K562 (cell line): ENCODE data around the gene AKAP14. TPM values are rescaled to one million over a fixed set of nuclear protein-coding genes. Genes with fewer than 3 reads are reported as not detected.
A peak's percentile ranks its signal among the peaks of the same experiment; 100 is the strongest.

ENCODE experiments used
- DPF2 ChIP-seq: fragments of 450-650 bp; IDR thresholded peaks from 2 replicates; pipeline ENCODE4 v1.6.1; 2016
- ESRRB ChIP-seq: fragments of 250-450 bp; sonication (Bioruptor Pico); IDR thresholded peaks from 2 replicates; pipeline ENCODE4 v1.5.0; 2020; ENCODE audit warnings: mild to moderate bottlenecking, moderate library complexity, borderline replicate concordance
- KDM1A ChIP-seq, 2 experiments: fragments of 450-650 bp; IDR thresholded peaks; 2 replicates each; pipeline ENCODE4 v1.6.1; 2016; ENCODE audit warnings: mild to moderate bottlenecking in 2 of 2
- NCOA6 ChIP-seq: fragments of 450-650 bp; IDR thresholded peaks from 2 replicates; pipeline ENCODE4 v1.6.1; 2017; ENCODE audit warnings: mild to moderate bottlenecking
- POLR2A ChIP-seq: fragments of 450-650 bp; conservative IDR thresholded peaks from 2 replicates; pipeline ENCODE4 v1.6.1; 2016
- RBM34 ChIP-seq: fragments of 200-400 bp; formaldehyde crosslinking; IDR thresholded peaks from 2 replicates; pipeline ENCODE4 v1.6.1; 2018; ENCODE audit warnings: low read length, borderline replicate concordance; ENCODE audit not compliant: insufficient read depth
- ZNF197 ChIP-seq: fragments of 200-800 bp; sonication (Bioruptor generic); IDR thresholded peaks from 2 replicates; pipeline ENCODE4 v1.6.1; 2016; ENCODE audit warnings: low read depth, missing genetic modification characterization, missing compliant biosample characterization
- polyA plus RNA-seq, 8 experiments: library from polyadenylated mRNA; depleted of rRNA in 4 of 8; stranded (reverse) in 5 of 8; unstranded in 3 of 8; fragments of >200 nt; fragmentation: Nextera tagmentation in 2 of 8; fragmentation: Illumina TruSeq in 1 of 8; extraction: Ambion mirVana in 2 of 8; extraction: Trizol in 1 of 8; gene quantifications; 2 replicates each; pipeline versions ENCODE4 v1.2.1 to v1.2.3, GENCODE V29; 2011 to 2014; ENCODE audit warnings: inconsistent platforms in 1 of 8, missing spikeins in 1 of 8
- total RNA-seq, 7 experiments: library from RNA; depleted of rRNA in 6 of 7; stranded (reverse); fragments of >200 nt in 6 of 7; fragmentation: Illumina TruSeq in 2 of 7; extraction: Trizol in 2 of 7; gene quantifications; 2 replicates each; pipeline versions ENCODE4 v1.2.1 to v1.2.3, GENCODE V29; 2011 to 2021; ENCODE audit warnings: low replicate concordance in 1 of 7
- TF ChIP-seq, protein P1 (sequence below): IDR thresholded peaks from 2 replicates; pipeline ENCODE4 v1.6.1; 2016; ENCODE audit warnings: missing genetic modification characterization, missing compliant biosample characterization
- TF ChIP-seq, protein P2 (sequence below): fragments of 450-650 bp; formaldehyde crosslinking; IDR thresholded peaks from 2 replicates; pipeline ENCODE4 v1.4.0; 2022; ENCODE audit warnings: missing genetic modification characterization
- TF ChIP-seq, protein P3 (sequence below), 3 experiments: fragments of 200-800 bp in 1 of 3; sonication (Bioruptor generic) in 1 of 3; sonication (generic) in 1 of 3; formaldehyde crosslinking in 1 of 3; IDR thresholded peaks; 2 replicates each; pipeline versions ENCODE4 v1.6.1 to v1.8.0; 2016 to 2022; ENCODE audit warnings: mild to moderate bottlenecking in 2 of 3, missing compliant biosample characterization in 2 of 3, missing genetic modification characterization in 2 of 3, missing genetic modification reagents in 1 of 3
- TF ChIP-seq, protein P4 (sequence below): sonication (generic); formaldehyde crosslinking; IDR thresholded peaks from 2 replicates; pipeline ENCODE4 v1.8.1; 2023; ENCODE audit warnings: mild to moderate bottlenecking, missing genetic modification reagents

The AKAP14 gene
- total and polyA plus RNA-seq, 9 of the 15 experiments (the other 6 are each of a cell fraction or from before 2014, with no cell fraction given), result not detected

DNA sequence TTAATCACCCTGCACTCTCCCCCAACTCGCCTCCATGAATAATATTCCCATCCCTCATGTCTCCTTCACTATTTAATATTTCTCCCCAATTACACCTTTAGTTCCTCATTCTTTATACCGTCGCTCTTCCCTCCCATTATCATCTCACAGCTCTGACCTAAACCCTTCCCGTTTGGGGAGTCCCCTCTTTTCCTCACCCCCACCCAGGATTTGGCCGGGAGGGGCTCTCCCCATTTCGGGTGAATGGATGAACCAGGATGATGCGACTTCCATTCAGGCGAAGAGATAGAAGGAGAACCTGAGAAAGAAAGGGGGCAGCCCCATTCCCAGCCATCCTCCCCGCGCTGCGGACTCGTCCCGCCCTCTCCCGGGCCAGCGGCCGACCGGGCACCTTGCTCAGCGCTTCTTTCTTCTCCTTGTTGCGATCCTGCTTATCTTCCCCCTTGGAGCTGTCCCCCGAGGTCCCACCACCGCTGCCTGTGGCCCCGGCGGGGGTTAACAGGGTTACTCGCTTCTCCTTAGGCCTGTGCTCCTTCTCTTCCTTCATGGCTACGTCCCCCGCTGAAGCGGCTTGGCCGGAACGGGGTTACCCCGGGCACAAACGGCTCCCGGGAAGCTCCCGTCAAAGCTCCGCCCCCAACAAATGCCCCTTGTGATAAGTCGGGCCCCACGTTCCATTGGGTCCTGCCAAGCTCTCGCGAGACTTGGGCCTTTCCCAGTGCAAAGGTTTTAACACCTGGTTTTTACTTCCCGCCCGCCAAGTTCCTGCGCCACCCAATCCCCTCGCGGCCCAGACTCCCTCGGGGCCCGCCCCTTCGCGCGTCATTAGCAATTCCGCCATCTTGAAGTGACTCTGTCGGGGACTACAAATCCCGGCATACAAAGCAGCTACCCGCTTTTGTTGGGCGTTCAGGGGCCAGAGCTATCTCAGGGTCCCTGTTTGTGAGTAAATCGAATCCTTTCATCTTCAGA lies 43.0 kb upstream of the AKAP14 start, which contains the start of gene UPF3B (continued):
- TF ChIP-seq ZNF197 (CRISPR knock-in tag) (0 out of 2 replicates have a peak, but pooled peaks have one; percentile 35), KDM1A (IDR thresholded peaks at IDR 0.05) (no peak), RBM34 (no peak), NCOA6 (no peak), POLR2A (peak; percentile 89), DPF2 (no peak), ESRRB (CRISPR knock-in tag) (no peak)
- TF ChIP-seq, protein P1, sequence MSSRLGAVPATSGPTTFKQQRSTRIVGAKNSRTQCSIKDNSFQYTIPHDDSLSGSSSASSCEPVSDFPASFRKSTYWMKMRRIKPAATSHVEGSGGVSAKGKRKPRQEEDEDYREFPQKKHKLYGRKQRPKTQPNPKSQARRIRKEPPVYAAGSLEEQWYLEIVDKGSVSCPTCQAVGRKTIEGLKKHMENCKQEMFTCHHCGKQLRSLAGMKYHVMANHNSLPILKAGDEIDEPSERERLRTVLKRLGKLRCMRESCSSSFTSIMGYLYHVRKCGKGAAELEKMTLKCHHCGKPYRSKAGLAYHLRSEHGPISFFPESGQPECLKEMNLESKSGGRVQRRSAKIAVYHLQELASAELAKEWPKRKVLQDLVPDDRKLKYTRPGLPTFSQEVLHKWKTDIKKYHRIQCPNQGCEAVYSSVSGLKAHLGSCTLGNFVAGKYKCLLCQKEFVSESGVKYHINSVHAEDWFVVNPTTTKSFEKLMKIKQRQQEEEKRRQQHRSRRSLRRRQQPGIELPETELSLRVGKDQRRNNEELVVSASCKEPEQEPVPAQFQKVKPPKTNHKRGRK, result no peak
- TF ChIP-seq, protein P2, sequence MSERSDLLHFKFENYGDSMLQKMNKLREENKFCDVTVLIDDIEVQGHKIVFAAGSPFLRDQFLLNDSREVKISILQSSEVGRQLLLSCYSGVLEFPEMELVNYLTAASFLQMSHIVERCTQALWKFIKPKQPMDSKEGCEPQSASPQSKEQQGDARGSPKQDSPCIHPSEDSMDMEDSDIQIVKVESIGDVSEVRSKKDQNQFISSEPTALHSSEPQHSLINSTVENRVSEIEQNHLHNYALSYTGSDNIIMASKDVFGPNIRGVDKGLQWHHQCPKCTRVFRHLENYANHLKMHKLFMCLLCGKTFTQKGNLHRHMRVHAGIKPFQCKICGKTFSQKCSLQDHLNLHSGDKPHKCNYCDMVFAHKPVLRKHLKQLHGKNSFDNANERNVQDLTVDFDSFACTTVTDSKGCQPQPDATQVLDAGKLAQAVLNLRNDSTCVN (CRISPR knock-in tag), result no peak
- TF ChIP-seq, protein P3, sequence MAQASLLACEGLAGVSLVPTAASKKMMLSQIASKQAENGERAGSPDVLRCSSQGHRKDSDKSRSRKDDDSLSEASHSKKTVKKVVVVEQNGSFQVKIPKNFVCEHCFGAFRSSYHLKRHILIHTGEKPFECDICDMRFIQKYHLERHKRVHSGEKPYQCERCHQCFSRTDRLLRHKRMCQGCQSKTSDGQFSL (CRISPR knock-in tag; IDR thresholded peaks at IDR 0.05), result no peak
- TF ChIP-seq, protein P3 (tag; IDR thresholded peaks at IDR 0.05), result no peak
- TF ChIP-seq, protein P4, sequence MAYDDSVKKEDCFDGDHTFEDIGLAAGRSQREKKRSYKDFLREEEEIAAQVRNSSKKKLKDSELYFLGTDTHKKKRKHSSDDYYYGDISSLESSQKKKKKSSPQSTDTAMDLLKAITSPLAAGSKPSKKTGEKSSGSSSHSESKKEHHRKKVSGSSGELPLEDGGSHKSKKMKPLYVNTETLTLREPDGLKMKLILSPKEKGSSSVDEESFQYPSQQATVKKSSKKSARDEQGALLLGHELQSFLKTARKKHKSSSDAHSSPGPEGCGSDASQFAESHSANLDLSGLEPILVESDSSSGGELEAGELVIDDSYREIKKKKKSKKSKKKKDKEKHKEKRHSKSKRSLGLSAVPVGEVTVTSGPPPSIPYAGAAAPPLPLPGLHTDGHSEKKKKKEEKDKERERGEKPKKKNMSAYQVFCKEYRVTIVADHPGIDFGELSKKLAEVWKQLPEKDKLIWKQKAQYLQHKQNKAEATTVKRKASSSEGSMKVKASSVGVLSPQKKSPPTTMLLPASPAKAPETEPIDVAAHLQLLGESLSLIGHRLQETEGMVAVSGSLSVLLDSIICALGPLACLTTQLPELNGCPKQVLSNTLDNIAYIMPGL, result no peak
